Natural killer cell (primary cell): Measurements from ENCODE around the gene YAP1. TPM values are rescaled to one million over a fixed set of nuclear protein-coding genes. Genes with fewer than 3 reads are reported as not detected.
"Not testable (repeated sequence)": the region's sequence is repeated elsewhere in the genome, so short reads cannot be mapped to it uniquely, and the experiment has no call there.

Experiments used
- ATAC-seq, 3 donors: fragments of 150-1000 bp in 2 of 3; fragments of 200-7000 bp in 1 of 3; cut with Tn5 transposase; 1 replicate in 1 of 3; 2 replicates in 2 of 3; pipeline ENCODE4 v1.10.0; 2021; ENCODE audit warnings: mild to moderate bottlenecking in 2 of 3, moderate library complexity in 2 of 3
- DNase-seq, 2 donors: peaks; one replicate each; pipeline versions ENCODE4 v3.0.0 to v3.0.0-alpha.2; 2013 to 2021; ENCODE audit warnings: mixed read lengths in 1 of 2
- H3K27ac ChIP-seq: one replicate; pipeline ENCODE4 v1.5.1; 2013; ENCODE audit warnings: mild to moderate bottlenecking, low read length
- H3K27me3 ChIP-seq: one replicate; pipeline ENCODE4 v1.6.1; 2013; ENCODE audit warnings: low read length; ENCODE audit not compliant: control insufficient read depth, insufficient read depth
- H3K36me3 ChIP-seq: one replicate; pipeline ENCODE4 v1.6.1; 2013; ENCODE audit warnings: low read length; ENCODE audit not compliant: control insufficient read depth, insufficient read depth
- H3K4me1 ChIP-seq: one replicate; pipeline ENCODE4 v1.6.1; 2013; ENCODE audit warnings: low read length; ENCODE audit not compliant: control insufficient read depth, insufficient read depth
- H3K4me3 ChIP-seq: one replicate; pipeline ENCODE4 v1.5.1; 2013; ENCODE audit warnings: low read length
- H3K9me3 ChIP-seq: one replicate; pipeline ENCODE4 v1.6.1; 2013; ENCODE audit warnings: low read length; ENCODE audit not compliant: control insufficient read depth, insufficient read depth
- H3K27ac Mint-ChIP-seq, 2 donors: one replicate each; pipeline ENCODE4 v1.8.0; 2022; ENCODE audit warnings: mild to moderate bottlenecking in 2 of 2, mixed read lengths in 2 of 2, moderate library complexity in 1 of 2
- H3K27me3 Mint-ChIP-seq, 2 donors: one replicate each; pipeline ENCODE4 v1.8.0; 2022; ENCODE audit warnings: low read depth in 2 of 2, mixed read lengths in 2 of 2
- H3K36me3 Mint-ChIP-seq: one replicate; pipeline ENCODE4 v1.8.0; 2022; ENCODE audit warnings: mixed read lengths
- H3K4me1 Mint-ChIP-seq, 2 donors: one replicate each; pipeline ENCODE4 v1.8.0; 2022; ENCODE audit warnings: mixed read lengths in 2 of 2
- H3K4me3 Mint-ChIP-seq: one replicate; pipeline ENCODE4 v1.8.0; 2022; ENCODE audit warnings: mild to moderate bottlenecking, moderate library complexity, mixed read lengths
- H3K9me3 Mint-ChIP-seq, 2 donors: one replicate each; pipeline ENCODE4 v1.8.0; 2022; ENCODE audit warnings: mixed read lengths in 2 of 2
- WGBS: methylation state at CpG from one replicate; pipeline ENCODE4 v1.1.7; 2013; ENCODE audit warnings: missing lambda C conversion rate; ENCODE audit not compliant: insufficient coverage; 5-methylcytosine and 5-hydroxymethylcytosine counted together
- intact Hi-C: fragments of 100-400 bp; cut with micrococcal nuclease; formaldehyde crosslinking; loops from one replicate; pipeline ENCODE4 v1.14.2; 2022
- total RNA-seq, 4 donors: library from RNA; stranded (reverse); fragments of 120-200 nt in 1 of 4; gene quantifications; one replicate each; pipeline versions ENCODE4 v1.2.3 to v1.2.4, GENCODE V29; 2013 to 2022
- TF ChIP-seq, protein P1 (sequence below): fragments of 200-600 bp; IDR thresholded peaks from one replicate; pipeline ENCODE4 v1.8.0; 2022; ENCODE audit warnings: antibody characterized with exemption

YAP1 gene
- total RNA-seq, 3 donors from 2014 or later (not counting 1 experiment from before 2014, with no cell fraction given) = not detected

- Histone ChIP-seq H3K4me1 (no peaks in the 10 kb centered on the region), H3K9me3 (no peaks in the 10 kb centered on the region), H3K4me3 (no peak overlapping the region), H3K27me3 (no peaks in the 10 kb centered on the region), H3K36me3 (no peaks in the 10 kb centered on the region), H3K27ac (no peak overlapping the region)
- peaks cover 7 to 31% of the 10 kb centered on the region in 2 donors for H3K27me3 Mint-ChIP-seq
- DNase-seq = no peak
- TF ChIP-seq, protein P1, sequence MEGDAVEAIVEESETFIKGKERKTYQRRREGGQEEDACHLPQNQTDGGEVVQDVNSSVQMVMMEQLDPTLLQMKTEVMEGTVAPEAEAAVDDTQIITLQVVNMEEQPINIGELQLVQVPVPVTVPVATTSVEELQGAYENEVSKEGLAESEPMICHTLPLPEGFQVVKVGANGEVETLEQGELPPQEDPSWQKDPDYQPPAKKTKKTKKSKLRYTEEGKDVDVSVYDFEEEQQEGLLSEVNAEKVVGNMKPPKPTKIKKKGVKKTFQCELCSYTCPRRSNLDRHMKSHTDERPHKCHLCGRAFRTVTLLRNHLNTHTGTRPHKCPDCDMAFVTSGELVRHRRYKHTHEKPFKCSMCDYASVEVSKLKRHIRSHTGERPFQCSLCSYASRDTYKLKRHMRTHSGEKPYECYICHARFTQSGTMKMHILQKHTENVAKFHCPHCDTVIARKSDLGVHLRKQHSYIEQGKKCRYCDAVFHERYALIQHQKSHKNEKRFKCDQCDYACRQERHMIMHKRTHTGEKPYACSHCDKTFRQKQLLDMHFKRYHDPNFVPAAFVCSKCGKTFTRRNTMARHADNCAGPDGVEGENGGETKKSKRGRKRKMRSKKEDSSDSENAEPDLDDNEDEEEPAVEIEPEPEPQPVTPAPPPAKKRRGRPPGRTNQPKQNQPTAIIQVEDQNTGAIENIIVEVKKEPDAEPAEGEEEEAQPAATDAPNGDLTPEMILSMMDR = no peak
- no peak overlapping the region for H3K4me3 Mint-ChIP-seq
- no peaks in the 10 kb centered on the region for H3K4me1 Mint-ChIP-seq
- intact Hi-C loops = no loop called here
- no CpG with 5 or more reads among the region's 1 CpG for WGBS
- H3K9me3 Mint-ChIP-seq = no peaks in the 10 kb centered on the region
- no peaks in the 10 kb centered on the region for H3K36me3 Mint-ChIP-seq
- no peak overlapping the region for H3K27ac Mint-ChIP-seq
- no peak for ATAC-seq
Measured at GRCh38 chr11:102196351-102196750, 86.1 kb downstream of the YAP1 start.

DNA sequence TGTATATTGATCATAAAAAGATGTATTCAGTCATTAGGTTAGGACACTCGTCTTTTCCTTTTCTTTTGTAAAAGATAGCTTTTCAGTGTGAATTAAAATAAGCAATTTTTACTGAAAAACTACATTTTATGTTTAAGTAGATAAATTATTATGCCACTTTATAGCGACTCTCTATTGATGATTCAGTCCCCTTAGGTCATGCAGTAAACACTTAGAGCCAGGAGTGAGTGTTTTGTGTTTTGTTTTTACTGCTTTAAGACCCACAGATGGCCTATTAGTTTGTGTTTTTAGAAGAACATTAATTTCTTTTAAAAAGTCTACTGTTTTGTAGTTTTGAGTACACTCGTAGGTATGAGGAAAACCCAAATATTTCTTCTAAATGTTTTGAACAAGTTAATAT, 86.6 kb downstream of the YAP1 start:
- Mint-ChIP-seq H3K9me3 (no peaks in the 10 kb centered on the region), H3K36me3 (no peaks in the 10 kb centered on the region), H3K27me3 (peaks cover 7 to 28% of the 10 kb centered on the region in 2 donors), H3K4me1 (no peaks in the 10 kb centered on the region), H3K27ac (no peak overlapping the region), H3K4me3 (no peak overlapping the region)
- ATAC-seq (no peak), DNase-seq (no peak)
- H3K36me3 ChIP-seq = no peaks in the 10 kb centered on the region
- no peaks in the 10 kb centered on the region for H3K27me3 ChIP-seq
- intact Hi-C loops = no loop called here
- H3K9me3 ChIP-seq = no peaks in the 10 kb centered on the region
- no peak overlapping the region for H3K4me3 ChIP-seq
- H3K27ac ChIP-seq = no peak overlapping the region
- 100% methylated on average over 1 of the region's 3 CpGs for WGBS
- H3K4me1 ChIP-seq = no peaks in the 10 kb centered on the region
- TF ChIP-seq, protein P1 = no peak

DNA sequence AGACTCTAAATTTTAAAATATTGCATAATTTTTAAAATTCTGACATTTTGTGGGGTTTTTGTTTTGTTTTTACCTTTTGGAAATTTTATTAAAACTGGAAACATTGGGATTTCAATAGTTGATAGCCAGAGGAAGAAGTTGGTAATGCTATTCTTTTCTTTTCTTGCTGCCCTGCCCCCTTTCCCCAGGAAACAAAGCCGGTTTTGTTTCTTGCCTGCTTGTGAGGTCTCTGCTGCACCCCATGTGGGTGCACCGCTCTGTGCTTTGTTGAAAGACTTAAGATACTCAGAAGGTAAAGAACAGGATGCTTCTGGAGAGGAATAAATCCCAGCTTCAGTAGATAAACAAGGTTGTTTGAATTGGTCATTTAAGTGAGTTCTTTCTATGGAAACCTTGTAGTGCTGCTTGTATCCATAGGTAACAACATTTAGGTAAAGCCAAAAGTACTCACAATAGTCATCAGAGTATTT, 87.5 kb downstream of the YAP1 start:
- no peaks in the 10 kb centered on the region for H3K36me3 ChIP-seq
- no peak for DNase-seq
- H3K4me1 ChIP-seq = no peaks in the 10 kb centered on the region
- H3K27ac Mint-ChIP-seq = no peak overlapping the region
- TF ChIP-seq, protein P1 = no peak
- H3K4me3 Mint-ChIP-seq = no peak overlapping the region
- 61% methylated on average over 2 of the region's 2 CpGs for WGBS
- H3K27ac ChIP-seq = no peak overlapping the region
- no peaks in the 10 kb centered on the region for H3K9me3 Mint-ChIP-seq
- H3K36me3 Mint-ChIP-seq = no peaks in the 10 kb centered on the region
- no peaks in the 10 kb centered on the region for H3K4me1 Mint-ChIP-seq
- peaks cover 5 to 20% of the 10 kb centered on the region in 2 donors for H3K27me3 Mint-ChIP-seq
- H3K4me3 ChIP-seq = no peak overlapping the region
- H3K27me3 ChIP-seq = no peaks in the 10 kb centered on the region
- intact Hi-C loops = no loop called here
- H3K9me3 ChIP-seq = no peaks in the 10 kb centered on the region
- ATAC-seq = no peak

DNA sequence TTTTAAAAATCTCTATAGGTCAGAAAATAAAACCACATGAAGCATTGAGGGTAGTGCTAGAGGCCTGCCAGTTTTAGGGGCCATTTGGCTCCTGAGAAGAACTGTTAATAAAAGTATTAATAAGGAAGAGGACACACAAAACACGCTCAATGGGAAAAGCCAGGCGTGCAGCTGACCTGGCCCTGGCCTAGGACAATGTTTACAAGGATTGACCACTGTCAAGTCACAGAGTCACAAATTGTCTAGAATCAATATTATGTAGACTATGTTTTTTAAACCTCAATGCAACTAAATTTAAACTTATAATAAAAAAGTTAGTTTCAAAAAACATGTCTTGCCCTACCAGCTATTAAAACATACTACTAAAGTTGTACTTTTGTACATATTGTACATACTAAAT, 89.4 kb downstream of the YAP1 start:
- Histone ChIP-seq H3K4me1 (no peaks in the 10 kb centered on the region), H3K4me3 (no peak overlapping the region), H3K27ac (no peak overlapping the region), H3K9me3 (no peaks in the 10 kb centered on the region), H3K27me3 (no peaks in the 10 kb centered on the region), H3K36me3 (no peaks in the 10 kb centered on the region)
- intact Hi-C loops = no loop called here
- TF ChIP-seq, protein P1 = no peak
- no peak for ATAC-seq
- no peaks in the 10 kb centered on the region for H3K9me3 Mint-ChIP-seq
- 91% methylated on average over 2 of the region's 2 CpGs for WGBS
- no peak for DNase-seq
- H3K4me3 Mint-ChIP-seq = no peak overlapping the region
- H3K27ac Mint-ChIP-seq = no peak overlapping the region
- no peaks in the 10 kb centered on the region for H3K4me1 Mint-ChIP-seq
- H3K27me3 Mint-ChIP-seq = peaks cover 5 to 30% of the 10 kb centered on the region in 2 donors
- H3K36me3 Mint-ChIP-seq = no peaks in the 10 kb centered on the region

DNA sequence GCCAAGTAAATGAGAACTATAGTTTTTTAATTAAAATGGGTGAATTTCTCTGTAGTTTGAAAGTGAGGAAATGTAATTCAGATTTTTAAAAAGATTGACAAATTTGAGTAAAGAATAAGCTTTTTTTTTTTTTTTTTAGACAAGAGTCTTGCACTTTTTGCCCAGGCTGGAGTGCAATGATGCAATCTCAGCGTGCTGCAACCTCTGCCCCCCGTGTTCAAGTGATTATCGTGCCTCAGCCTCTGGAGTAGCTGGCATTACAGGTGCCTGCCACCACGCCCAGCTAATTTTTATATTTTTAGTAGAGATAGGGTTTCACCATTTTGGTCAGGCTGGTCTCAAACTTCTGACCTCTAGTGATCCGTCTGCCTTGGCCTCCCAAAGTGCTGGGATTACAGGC, 90.1 kb downstream of the YAP1 start:
- H3K36me3 Mint-ChIP-seq, H3K27ac ChIP-seq, H3K9me3 Mint-ChIP-seq, H3K4me1 Mint-ChIP-seq, DNase-seq, H3K36me3 ChIP-seq, ATAC-seq, H3K9me3 ChIP-seq, H3K4me3 ChIP-seq, intact Hi-C loops, H3K27ac Mint-ChIP-seq, H3K4me3 Mint-ChIP-seq, H3K4me1 ChIP-seq, H3K27me3 ChIP-seq: not testable (repeated sequence)
- 95% methylated on average over 5 of the region's 5 CpGs for WGBS
- H3K27me3 Mint-ChIP-seq = peaks cover 5 to 30% of the 10 kb centered on the region in 2 donors
